Measurements from ENCODE around the gene DGCR2. TPM values are rescaled to one million over a fixed set of nuclear protein-coding genes. Genes with fewer than 3 reads are reported as not detected.
"Not testable (repeated sequence)": the region's sequence is repeated elsewhere in the genome, so short reads cannot be mapped to it uniquely, and the experiment has no call there.

DGCR2 gene
- total RNA-seq, 4 donors from 2014 or later, result 29.5 to 62.4 (median 30.5) TPM

DNA sequence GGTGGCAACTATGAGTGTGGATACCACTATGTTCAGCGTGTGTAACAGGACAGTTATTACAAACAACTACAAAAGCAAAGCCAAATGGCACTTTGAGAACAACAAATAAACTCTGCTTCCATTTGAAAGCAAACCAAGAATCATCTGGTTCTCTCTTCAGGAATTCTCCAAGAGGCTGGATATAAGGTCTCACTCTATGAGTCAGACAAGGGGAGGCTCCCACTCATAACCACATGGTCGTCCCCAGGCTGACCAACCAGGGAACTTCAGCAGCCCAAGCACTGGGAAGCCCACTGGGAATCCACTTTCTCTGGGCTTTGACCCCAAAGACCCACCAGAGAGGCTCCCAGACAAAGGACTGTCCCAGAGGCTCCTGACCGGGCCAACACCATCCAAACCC, 35.3 kb downstream of the DGCR2 start:
- no peak for DNase-seq (ENCODE audit: low spot score)

DNA sequence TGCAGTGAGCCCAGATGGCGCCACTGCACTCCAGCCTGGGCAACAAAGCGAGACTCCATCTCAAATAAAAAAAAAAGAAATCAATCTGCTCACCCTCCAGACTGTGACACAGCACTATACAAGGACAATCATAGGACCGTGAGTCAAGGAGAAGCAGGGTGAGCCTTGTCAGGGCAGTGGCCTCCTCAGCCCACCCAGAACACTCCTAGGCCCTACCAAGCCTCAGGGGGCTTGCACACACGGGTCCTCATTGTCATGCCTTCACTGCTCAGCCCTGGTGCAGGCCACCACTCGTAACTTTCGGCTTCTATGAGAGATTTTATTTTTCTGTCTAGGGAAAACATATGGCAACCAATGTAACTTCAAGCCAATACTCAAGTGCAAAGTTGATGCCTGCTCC, 35.8 kb downstream of the DGCR2 start:
- no peak for ATAC-seq (ENCODE audit: low FRiP score)
- TF ChIP-seq, protein P1, sequence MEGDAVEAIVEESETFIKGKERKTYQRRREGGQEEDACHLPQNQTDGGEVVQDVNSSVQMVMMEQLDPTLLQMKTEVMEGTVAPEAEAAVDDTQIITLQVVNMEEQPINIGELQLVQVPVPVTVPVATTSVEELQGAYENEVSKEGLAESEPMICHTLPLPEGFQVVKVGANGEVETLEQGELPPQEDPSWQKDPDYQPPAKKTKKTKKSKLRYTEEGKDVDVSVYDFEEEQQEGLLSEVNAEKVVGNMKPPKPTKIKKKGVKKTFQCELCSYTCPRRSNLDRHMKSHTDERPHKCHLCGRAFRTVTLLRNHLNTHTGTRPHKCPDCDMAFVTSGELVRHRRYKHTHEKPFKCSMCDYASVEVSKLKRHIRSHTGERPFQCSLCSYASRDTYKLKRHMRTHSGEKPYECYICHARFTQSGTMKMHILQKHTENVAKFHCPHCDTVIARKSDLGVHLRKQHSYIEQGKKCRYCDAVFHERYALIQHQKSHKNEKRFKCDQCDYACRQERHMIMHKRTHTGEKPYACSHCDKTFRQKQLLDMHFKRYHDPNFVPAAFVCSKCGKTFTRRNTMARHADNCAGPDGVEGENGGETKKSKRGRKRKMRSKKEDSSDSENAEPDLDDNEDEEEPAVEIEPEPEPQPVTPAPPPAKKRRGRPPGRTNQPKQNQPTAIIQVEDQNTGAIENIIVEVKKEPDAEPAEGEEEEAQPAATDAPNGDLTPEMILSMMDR (IDR thresholded peaks at IDR 0.05), result no peak
- DNase-seq (ENCODE audit: low spot score), result no peak

More for the DNA sequence above, 35.3 kb downstream of the DGCR2 start:
- TF ChIP-seq, protein P1 (IDR thresholded peaks at IDR 0.05), result no peak
- ATAC-seq (ENCODE audit: low FRiP score), result no peak

DNA sequence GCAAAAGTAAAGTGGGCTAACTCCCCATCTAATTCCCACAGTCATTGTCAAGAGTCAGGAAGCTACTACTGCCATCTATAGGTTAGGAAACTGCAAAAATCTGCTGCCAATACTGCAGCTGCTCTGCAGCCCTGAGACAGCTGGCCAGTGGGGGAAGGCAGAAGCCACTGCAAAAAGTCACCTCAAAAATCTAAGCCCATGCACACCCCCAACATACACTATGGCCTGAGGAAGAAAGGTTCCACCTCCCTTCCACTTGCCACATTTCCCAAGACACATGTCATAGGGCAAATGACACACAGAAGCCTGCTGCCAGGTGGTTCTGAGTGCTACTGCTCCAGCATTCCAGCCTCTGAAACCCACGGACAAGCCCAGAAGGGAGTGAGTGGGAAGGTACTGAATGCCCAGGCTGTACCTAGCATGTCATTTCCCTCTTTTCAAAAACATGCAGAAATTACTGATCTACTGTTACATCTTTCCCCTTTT, 36.9 kb downstream of the DGCR2 start:
- DNase-seq (ENCODE audit: low spot score) (no peak), ATAC-seq (ENCODE audit: low FRiP score) (no peak)
- TF ChIP-seq, protein P1 (IDR thresholded peaks at IDR 0.05), result no peak

DNA sequence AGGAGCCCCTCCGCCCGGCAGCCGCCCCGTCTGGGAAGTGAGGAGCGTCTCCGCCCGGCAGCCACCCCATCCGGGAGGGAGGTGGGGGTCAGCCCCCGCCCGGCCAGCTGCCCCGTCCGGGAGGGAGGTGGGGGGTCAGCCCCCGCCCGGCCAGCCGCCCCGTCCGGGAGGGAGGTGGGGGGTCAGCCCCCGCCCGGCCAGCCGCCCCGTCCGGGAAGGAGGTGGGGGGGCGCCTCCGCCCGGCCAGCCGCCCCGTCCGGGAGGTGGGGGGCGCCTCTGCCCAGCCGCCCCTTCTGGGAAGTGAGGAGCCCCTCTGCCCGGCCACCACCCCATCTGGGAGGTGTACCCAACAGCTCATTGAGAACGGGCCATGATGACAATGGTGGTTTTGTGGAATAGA, 37.6 kb downstream of the DGCR2 start:
- DNase-seq (ENCODE audit: low spot score); ATAC-seq (ENCODE audit: low FRiP score): not testable (repeated sequence)

DNA sequence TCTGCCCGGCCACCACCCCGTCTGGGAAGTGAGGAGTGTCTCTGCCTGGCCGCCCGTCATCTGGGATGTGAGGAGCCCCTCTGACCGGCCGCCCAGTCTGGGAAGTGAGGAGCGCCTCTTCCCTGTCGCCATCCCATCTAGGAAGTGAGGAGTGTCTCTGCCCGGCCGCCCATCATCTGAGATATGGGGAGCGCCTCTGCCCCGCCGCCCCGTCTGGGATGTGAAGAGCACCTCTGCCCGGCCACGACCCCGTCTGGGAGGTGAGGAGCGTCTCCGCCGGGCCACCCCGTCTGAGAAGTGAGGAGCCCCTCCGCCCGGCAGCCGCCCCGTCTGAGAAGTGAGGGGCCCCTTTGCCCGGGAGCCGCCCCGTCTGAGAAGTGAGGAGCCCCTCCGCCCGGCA, 38.1 kb downstream of the DGCR2 start:
- not testable (repeated sequence) for DNase-seq (ENCODE audit: low spot score); ATAC-seq (ENCODE audit: low FRiP score)

DNA sequence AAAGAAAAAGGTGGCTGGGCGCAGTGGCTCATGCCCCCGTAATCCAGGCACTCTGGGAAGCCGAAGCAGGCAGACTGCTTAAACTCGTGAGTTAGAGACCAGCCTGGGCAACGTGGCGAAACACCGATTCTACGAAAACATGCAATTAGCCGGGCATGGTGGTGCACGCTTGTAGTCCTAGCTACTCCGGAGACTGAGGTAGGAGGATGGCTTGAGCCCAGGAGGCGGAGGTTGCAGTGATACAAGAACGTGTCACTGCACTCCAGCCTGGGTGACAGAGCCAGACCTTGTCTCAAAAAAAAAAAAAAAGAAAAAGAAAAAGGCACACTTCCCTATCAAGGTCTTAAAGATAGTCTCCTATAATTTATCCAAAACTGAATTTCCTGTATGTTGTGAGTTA, 39.4 kb downstream of the DGCR2 start:
- DNase-seq (ENCODE audit: low spot score) (no peak), ATAC-seq (ENCODE audit: low FRiP score) (no peak)
- TF ChIP-seq, protein P1 (IDR thresholded peaks at IDR 0.05), result no peak

DNA sequence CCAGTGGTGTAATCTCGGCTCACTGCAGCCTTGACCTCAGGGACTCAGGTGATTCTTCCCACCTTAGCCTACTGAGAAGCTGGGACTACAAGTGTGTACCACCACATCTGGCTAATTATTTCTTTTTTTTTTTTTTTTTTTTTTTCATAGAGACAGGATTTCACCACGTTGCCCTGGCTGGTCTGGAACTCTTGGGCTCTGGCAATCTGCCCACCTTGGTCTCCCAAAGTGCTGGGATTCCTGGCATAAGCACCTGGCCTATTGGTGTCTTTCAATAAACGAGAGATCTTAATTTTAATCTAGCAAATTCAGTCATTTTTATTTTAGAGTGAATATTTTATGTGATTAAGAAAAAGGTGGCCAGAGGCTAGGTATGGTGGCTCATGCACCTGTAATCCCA, 40.1 kb downstream of the DGCR2 start:
- ATAC-seq (ENCODE audit: low FRiP score) (no peak), DNase-seq (ENCODE audit: low spot score) (no peak)
- TF ChIP-seq, protein P1 (IDR thresholded peaks at IDR 0.05), result no peak

DNA sequence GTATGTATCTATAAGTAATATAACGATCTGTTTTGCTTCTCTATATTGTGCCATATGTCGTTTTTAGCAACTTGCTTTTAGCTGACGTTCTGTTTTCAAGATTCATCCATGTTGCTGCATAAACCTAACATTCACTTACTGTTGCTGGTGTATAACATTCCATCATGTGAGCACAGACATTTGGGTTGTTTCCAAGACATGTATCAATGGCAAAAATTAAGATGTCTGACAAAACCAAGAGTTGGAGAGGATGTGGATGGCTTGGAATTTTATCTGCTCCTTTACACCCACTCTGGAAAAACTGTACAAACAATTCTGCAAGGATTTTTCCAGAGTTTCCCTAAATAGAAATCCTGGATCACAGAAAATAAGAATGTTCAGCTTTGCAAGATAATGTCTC, 40.9 kb downstream of the DGCR2 start:
- ATAC-seq (ENCODE audit: low FRiP score), result no peak
- TF ChIP-seq, protein P1 (IDR thresholded peaks at IDR 0.05), result no peak
- DNase-seq (ENCODE audit: low spot score), result no peak

Data from omental fat pad (tissue), 4 donors.